ENCODE data around the gene SLC7A9. TPM values are rescaled to one million over a fixed set of nuclear protein-coding genes. Genes with fewer than 3 reads are reported as not detected.

Gene SLC7A9
- total RNA-seq, 3 donors from 2014 or later (not counting 1 experiment from before 2014, with no cell fraction given) = 0.75 to 0.80 TPM; not detected in 1

DNA sequence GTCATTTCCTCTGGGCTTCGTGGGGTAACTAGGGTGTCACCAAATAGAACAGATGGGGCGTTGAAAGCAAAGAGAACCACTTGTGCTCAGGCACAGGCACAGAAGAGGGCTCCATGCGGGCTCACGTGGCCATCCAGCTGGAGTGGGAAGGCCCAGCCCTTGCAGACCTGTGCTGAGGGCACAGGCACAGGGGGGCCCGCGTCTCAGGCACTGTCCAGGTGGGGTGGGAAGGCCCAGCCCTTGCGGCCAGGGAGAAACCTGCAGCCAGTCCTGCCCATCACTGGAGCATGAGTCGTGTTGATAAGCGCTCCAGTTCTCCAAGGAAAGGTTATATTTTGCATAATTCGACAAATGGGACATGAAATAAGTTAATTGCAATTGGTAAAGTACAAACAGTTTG is 57.5 kb downstream of the SLC7A9 start:
- Histone ChIP-seq H3K27me3 (ENCODE audit: control insufficient read depth, insufficient read depth, low read length) (no peaks in the 10 kb centered on the region), H3K4me3 (ENCODE audit: low read length) (no peak overlapping the region), H3K9me3 (ENCODE audit: control insufficient read depth, insufficient read depth, low read length) (no peaks in the 10 kb centered on the region), H3K27ac (ENCODE audit: low read length) (no peak overlapping the region), H3K4me1 (ENCODE audit: control insufficient read depth, insufficient read depth, low read length) (no peaks in the 10 kb centered on the region), H3K36me3 (ENCODE audit: control insufficient read depth, insufficient read depth, low read length) (no peaks in the 10 kb centered on the region)
- 89% methylated on average over 10 of the region's 10 CpGs for WGBS (ENCODE audit: insufficient coverage)
- H3K27ac Mint-ChIP-seq = no peak overlapping the region
- intact Hi-C loops (cut with micrococcal nuclease) = no loop called here
- peaks cover 0 to 14% of the 10 kb centered on the region in 2 donors for H3K27me3 Mint-ChIP-seq (ENCODE audit: low read depth in 2 of 2)
- no peak overlapping the region for H3K4me3 Mint-ChIP-seq
- no peaks in the 10 kb centered on the region for H3K36me3 Mint-ChIP-seq
- DNase-seq = no peak
- no peaks in the 10 kb centered on the region for H3K9me3 Mint-ChIP-seq
- TF ChIP-seq CTCF (IDR thresholded peaks at IDR 0.05) = no peak
- no peaks in the 10 kb centered on the region for H3K4me1 Mint-ChIP-seq
- ATAC-seq = no peak

- Mint-ChIP-seq H3K9me3 (no peaks in the 10 kb centered on the region), H3K4me1 (no peaks in the 10 kb centered on the region), H3K27ac (no peak overlapping the region)
Observed at GRCh38 chr19:32811151-32811550, 58.4 kb downstream of the SLC7A9 start.

DNA sequence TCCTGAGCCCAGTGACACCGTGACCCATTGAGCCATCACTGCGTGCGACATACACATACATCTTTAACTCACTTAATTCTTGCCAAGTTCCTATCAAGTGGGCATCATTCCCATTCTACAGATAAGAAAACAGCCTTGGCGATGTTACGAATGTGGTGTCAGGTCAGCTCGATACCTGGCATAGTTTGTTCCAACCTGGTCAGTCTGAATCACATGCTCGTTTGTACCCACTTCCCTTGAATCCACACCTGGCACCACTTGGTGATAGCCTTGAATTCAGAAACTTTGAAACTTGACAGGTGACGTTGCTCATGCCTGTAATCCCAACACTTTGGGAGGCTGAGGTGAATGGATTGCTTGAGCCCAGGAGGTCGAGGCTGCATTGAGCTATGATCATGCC is 59.1 kb downstream of the SLC7A9 start:
- ATAC-seq = no peak
- Histone ChIP-seq H3K9me3 (ENCODE audit: control insufficient read depth, insufficient read depth, low read length) (no peaks in the 10 kb centered on the region), H3K4me3 (ENCODE audit: low read length) (no peak overlapping the region), H3K36me3 (ENCODE audit: control insufficient read depth, insufficient read depth, low read length) (no peaks in the 10 kb centered on the region), H3K27ac (ENCODE audit: low read length) (no peak overlapping the region), H3K4me1 (ENCODE audit: control insufficient read depth, insufficient read depth, low read length) (no peaks in the 10 kb centered on the region), H3K27me3 (ENCODE audit: control insufficient read depth, insufficient read depth, low read length) (no peaks in the 10 kb centered on the region)
- no peak for DNase-seq
- H3K4me1 Mint-ChIP-seq = no peaks in the 10 kb centered on the region
- H3K27ac Mint-ChIP-seq = no peak overlapping the region
- H3K27me3 Mint-ChIP-seq (ENCODE audit: low read depth in 2 of 2) = peaks cover 0 to 14% of the 10 kb centered on the region in 2 donors
- intact Hi-C loops (cut with micrococcal nuclease) = no loop called here
- TF ChIP-seq CTCF (IDR thresholded peaks at IDR 0.05) = no peak
- no peaks in the 10 kb centered on the region for H3K9me3 Mint-ChIP-seq
- no peak overlapping the region for H3K4me3 Mint-ChIP-seq
- no peaks in the 10 kb centered on the region for H3K36me3 Mint-ChIP-seq
- WGBS (ENCODE audit: insufficient coverage) = 91% methylated on average over 9 of the region's 9 CpGs

More at GRCh38 chr19:32811151-32811550, 58.4 kb downstream of the SLC7A9 start:
- H3K4me3 ChIP-seq (ENCODE audit: low read length) = no peak overlapping the region
- H3K4me1 ChIP-seq (ENCODE audit: control insufficient read depth, insufficient read depth, low read length) = no peaks in the 10 kb centered on the region
- H3K9me3 ChIP-seq (ENCODE audit: control insufficient read depth, insufficient read depth, low read length) = no peaks in the 10 kb centered on the region
- DNase-seq (no peak), ATAC-seq (no peak)
- Mint-ChIP-seq H3K36me3 (no peaks in the 10 kb centered on the region), H3K27me3 (ENCODE audit: low read depth in 2 of 2) (peaks cover 0 to 14% of the 10 kb centered on the region in 2 donors), H3K4me3 (no peak overlapping the region)
- H3K27ac ChIP-seq (ENCODE audit: low read length) = no peak overlapping the region
- no peaks in the 10 kb centered on the region for H3K27me3 ChIP-seq (ENCODE audit: control insufficient read depth, insufficient read depth, low read length)
- H3K36me3 ChIP-seq (ENCODE audit: control insufficient read depth, insufficient read depth, low read length) = no peaks in the 10 kb centered on the region
- no peak for TF ChIP-seq CTCF (IDR thresholded peaks at IDR 0.05)
- WGBS (ENCODE audit: insufficient coverage) = 94% methylated on average over 8 of the region's 11 CpGs
- intact Hi-C loops (cut with micrococcal nuclease) = no loop called here

GRCh38 chr19:32809754-32810153 is 59.8 kb downstream of the SLC7A9 start:
- H3K36me3 Mint-ChIP-seq = no peaks in the 10 kb centered on the region
- Histone ChIP-seq H3K4me3 (ENCODE audit: low read length) (no peak overlapping the region), H3K9me3 (ENCODE audit: control insufficient read depth, insufficient read depth, low read length) (no peaks in the 10 kb centered on the region), H3K36me3 (ENCODE audit: control insufficient read depth, insufficient read depth, low read length) (no peaks in the 10 kb centered on the region), H3K27ac (ENCODE audit: low read length) (no peak overlapping the region), H3K4me1 (ENCODE audit: control insufficient read depth, insufficient read depth, low read length) (no peaks in the 10 kb centered on the region), H3K27me3 (ENCODE audit: control insufficient read depth, insufficient read depth, low read length) (no peaks in the 10 kb centered on the region)
- DNase-seq (no peak), ATAC-seq (no peak)
- H3K27ac Mint-ChIP-seq = no peak overlapping the region
- H3K27me3 Mint-ChIP-seq (ENCODE audit: low read depth in 2 of 2) = peaks cover 0 to 14% of the 10 kb centered on the region in 2 donors
- no peaks in the 10 kb centered on the region for H3K4me1 Mint-ChIP-seq
- no peak overlapping the region for H3K4me3 Mint-ChIP-seq
- TF ChIP-seq CTCF (IDR thresholded peaks at IDR 0.05) = no peak
- intact Hi-C loops (cut with micrococcal nuclease) = no loop called here
- 0% methylated on average over 1 of the region's 3 CpGs for WGBS (ENCODE audit: insufficient coverage)
- H3K9me3 Mint-ChIP-seq = no peaks in the 10 kb centered on the region
